HG03095 (cell line): ENCODE measurements around the gene CHMP4A.
"Not testable (repeated sequence)": the region's sequence is repeated elsewhere in the genome, so short reads cannot be mapped to it uniquely, and the experiment has no call there.

Experiments
- ATAC-seq: cut with Tn5 transposase; IDR thresholded peaks from one replicate; pipeline ENCODE4 v1.9.1; 2021; ENCODE audit warnings: moderate library complexity; ENCODE audit not compliant: unreplicated experiment

The CHMP4A gene

DNA sequence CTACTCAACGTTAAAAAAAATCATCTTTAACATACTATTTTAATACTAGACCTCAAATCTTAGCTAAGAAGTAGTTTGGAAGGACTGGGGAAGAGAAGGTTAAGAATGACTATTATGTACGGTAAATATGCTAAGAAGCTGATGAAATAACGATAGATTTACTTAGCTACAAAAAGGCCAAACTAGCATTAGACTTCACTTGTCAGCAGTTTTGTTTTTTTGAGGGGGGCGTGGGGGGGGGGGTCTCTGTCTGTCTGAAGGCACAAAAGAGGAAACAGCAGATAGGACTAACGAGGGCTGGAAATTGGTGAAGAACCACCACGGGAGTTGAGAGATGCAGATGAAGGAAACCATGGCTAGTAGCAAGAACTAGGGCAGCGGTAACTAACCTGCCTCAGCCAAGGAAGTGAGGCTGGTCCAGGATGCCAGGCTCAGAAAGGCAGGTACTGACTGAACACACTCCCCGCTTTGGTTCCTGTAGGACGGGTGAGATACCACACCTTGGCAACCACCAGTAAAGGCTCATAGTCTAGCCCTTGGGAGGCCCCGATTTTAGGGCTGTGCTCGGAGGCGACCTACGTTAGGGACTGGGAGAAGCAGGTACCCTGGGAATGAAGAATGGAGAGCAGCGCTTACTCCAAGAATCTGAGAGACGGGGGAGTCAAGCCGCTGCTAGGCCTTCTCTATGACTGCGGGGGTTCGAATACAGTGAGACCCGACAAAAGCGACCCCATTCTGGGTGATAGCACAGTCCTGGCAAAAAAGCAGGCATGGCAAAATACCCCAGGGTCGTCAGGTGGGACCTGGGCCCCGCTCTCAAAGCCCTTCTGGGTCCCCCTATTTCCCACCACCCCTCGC, 18.2 kb upstream of the CHMP4A start:
- no peak for ATAC-seq

DNA sequence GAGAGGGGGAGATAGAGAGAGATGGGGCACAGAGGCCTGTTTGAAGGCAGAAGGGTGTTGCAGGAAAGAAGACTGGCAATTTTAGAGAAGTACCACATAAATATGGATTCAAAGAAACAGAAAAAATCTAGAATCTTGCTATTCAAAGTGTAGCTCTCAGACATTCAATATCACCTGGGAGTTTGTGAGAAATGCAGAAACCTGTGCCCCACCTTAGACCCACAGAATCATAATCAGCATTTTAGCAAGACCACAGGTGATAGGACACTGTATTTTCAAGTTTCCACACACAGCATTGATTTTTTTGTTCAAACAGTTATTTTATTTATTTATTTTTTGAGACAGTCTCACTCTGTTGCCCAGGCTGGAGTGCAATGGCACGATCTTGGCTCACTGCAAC, 15.6 kb upstream of the CHMP4A start:
- no peak for ATAC-seq

DNA sequence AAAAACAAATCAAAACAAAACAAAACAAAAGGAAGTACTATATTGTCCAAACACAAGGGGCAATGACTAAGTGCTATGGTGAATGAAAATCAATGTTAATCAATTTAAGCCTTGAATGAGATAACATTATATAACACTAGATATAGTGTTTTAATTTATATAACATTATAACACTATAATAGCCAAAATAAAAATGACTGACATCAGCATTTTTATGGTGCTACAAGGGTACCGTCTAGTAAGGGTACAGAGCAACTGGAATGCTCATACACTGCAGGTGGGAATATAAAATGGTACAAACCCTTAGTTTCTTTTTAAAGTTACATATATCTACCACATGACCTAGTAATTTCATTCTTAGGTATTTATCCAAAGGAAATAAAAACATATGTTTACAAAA, 13.2 kb upstream of the CHMP4A start:
- no peak for ATAC-seq

DNA sequence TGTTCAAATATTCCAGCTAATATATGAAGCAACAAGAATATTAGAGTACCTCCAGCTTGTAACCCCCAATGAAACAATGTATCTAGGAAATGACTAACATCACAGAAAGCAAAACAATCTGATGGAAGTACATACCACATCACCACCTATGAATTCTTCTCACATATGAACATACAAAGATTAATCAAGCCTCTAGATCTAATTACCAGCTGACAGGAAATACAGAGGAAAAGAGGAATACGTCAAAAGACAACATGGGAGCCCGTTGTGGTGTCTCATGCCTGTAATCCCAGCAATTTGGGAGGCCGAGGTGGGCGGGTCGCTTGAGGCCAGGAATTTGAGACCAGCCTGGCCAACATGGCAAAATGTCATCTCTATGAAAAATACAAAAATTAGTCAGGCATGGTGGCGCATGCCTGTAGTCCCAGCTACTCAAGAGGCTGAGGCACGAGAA, 11.4 kb upstream of the CHMP4A start:
- ATAC-seq, result no peak

DNA sequence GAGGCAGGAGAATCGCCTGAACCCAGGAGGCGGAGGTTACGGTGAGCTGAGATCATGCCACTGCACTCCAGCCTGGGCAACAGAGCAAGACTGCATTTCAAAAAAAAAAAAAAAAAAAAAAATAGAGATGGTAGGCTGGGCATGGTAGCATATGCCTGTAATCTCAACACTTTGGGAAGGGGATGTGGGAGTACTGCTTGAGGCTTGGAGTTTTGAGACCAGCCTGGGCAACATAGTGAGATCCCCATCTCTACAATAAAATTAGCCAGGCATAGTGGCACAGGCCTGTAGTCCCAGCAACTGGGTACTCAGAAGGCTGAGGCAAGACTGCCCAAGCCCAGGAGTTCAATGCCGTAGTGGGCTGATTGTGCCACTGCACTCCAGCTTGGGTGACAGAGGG, 9.7 kb upstream of the CHMP4A start:
- ATAC-seq, result not testable (repeated sequence)

DNA sequence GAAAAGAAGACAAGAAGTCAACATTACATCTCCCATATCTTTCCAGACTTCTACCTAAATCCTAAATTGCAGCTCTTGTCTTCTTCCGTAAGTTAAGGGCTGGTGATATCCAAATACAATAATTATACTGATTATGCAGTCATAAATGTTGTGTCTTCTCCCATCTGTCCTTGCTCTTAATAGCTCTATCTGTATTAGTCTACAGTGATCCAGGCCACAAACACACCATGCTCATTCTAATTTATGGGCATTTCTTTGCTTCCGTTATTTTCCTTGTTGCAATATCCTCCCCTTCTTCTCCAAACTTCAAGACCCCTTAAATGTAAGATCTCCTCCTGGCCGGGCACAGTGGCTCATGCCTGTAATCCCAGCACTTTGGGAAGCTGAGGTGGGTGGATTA, 6.2 kb upstream of the CHMP4A start:
- no peak for ATAC-seq

DNA sequence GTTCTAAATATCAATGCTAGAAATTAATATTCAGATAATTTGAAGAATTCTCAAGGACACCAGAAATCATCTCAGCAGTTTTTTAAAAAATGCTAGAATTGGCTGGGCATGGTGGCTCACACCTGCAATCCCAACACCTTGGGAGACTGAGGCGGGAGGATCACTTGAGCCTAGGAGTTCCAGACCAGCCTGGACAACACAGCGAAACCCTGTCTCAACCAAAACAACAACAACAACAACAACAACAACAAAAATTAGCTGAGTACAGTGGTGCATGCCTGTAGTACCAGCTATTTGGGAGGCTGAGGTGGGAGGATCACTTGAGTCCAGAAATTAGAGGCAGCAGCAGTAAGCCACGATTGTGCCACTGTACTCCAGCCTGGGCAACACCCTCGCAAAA, 5.8 kb upstream of the CHMP4A start:
- ATAC-seq, result no peak

DNA sequence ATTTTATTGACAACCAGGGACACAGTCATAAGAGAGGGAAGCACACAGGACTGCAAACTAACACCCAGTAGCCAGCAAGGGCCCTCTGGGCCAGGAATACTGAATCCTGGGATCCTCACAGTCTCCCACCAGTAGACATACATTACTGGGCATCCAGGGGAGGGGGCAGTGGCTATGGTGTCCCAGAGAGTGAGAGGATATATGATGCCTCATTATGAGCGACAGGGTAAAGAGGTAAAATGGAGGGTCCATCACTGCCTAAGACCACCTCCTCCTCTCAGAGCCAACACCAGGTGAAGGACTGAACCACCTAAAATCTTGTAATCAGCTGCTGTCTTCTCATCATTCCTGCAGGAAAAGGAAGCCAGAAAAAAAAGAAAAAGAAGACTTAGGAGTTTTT, 3.6 kb upstream of the CHMP4A start:
- not testable (repeated sequence) for ATAC-seq

DNA sequence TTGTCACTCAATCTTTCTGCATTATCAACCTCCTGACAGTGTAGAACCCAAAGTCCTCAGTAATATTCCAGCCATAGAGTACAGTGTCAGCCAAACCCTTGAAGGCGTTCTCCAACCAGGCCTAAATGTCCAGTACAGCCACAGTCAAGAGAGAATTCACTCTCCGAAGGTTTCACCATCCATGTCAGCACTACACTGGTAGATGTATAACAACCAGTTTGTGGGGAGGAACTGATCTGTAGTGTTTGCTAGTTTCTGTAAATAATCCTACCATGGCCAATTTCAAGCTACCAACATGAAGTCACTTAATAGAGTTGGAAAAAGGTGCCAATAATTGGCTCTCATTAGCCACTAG, 3.0 kb upstream of the CHMP4A start:
- no peak for ATAC-seq

DNA sequence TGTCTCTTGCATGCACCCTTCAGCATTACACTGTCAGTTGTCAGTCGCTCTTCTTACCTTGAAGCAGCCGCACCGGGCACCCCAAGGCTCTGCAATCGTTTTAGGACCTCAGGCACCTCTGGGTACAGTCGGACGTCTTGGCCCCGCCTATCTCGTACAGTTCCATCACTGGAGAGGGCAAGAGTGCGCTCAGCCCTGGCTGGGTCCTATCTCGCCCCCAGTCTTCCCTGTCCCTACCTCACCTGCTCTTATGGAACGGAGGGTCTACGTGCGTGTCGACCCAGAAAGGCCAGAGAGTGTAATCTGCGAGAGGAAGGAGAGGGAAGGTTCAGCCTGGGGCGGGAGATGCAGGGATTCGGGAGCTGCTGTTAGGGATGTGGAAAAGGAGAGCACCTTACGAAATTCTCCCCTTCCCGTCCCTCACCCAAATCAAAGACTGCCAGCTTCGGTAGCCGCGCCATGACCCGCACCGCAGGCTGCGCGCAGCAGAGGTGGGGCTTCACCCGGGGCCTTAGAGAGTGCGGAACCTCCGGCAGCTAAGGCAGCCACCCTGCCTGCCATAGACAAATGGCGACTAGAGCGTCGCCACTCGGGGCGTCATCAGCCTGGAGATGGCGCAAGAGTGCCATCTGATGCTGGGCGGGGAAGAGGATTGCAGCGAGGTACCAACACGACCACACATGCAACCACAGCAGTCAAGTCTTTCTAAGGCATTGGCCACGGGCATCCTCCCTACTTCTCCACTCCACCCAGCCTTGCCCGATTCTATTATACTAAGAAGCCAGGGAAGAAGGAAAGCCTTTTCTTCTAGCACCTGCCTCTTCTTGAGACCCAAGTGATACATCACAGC, 2.4 kb upstream of the CHMP4A start, which contains the start of gene MDP1:
Gene MDP1 (minus strand): TSS at position 572 of the 850 bp plus-strand sequence. CDS start 111 bp downstream, at position 461.
- ATAC-seq, result peak; percentile 60

DNA sequence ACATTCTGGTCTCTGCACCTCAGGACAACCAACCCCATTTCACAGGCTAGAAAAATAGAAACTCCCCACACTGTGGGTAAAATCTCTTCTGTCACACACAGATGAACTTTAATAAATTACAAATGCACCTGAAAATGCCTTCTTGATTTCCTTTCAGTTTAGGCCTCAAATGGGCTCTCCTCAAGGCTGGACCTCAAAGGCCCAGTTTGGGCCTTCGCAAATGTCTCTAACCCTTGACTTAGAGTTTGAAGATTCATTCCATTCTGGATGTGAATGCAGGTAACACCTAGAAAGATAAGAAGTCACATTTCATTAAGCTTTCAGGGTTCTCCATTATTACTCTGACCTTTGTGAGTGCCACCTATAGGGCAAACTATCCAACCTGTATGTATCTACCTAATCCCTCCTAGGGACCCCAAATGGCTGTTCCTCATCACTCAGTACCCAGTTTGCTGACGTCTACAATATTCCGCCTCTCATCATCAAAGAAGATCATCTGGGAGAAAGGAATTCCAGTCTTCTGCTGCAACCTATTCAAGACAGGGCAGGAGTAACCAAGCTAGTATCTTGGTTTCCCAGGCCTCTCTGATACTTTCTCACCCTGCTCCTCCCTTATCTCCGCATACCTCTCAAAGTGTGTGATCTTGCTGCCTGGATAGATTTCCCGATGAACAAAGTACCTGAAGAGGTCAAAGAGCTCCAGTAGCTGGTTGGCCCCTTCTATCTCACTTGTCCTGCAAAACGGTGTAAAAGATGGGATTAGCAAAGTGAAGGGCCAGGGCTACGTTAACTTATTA, 776 bp upstream of the CHMP4A start:
- no peak for ATAC-seq

DNA sequence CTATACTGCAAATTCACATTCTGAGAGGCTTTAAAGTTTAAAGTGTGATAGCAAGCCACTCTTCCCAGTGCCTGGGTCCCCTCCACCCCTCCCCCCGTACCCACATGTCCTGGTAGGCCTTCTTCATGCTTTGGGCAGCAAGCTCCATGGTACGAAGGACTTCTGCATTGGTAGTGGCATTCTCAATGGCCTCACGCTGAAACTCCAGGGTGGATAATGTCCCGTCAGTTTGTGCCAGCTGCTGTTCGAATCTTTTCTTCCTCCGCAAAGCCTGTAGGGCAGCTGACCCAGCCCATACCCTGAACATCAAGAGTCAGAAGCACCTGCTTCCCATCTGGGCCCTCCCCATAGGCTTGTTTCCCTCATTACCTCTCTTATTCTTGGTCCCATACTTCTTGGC, 2.0 kb downstream of the CHMP4A start:
- ATAC-seq, result no peak

DNA sequence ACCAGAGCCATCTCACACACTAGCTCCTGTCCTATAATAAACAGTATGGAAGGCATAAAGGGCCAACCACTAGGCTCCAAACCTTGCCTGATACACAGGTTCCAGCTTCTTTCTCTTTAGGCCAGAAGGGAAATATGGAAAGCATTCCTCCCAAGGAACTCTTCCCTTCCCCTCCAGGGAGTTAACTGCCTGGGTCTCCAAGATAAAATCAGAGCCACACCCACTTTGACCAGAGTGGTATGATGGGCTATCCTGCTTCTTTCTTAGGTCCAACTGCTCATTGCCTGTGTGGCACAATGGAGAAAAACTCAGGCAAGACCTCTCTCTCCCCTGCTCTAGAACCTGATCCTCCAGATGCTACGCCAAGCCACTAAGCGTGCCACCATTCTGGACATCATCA, 5.7 kb downstream of the CHMP4A start:
- no peak for ATAC-seq

DNA sequence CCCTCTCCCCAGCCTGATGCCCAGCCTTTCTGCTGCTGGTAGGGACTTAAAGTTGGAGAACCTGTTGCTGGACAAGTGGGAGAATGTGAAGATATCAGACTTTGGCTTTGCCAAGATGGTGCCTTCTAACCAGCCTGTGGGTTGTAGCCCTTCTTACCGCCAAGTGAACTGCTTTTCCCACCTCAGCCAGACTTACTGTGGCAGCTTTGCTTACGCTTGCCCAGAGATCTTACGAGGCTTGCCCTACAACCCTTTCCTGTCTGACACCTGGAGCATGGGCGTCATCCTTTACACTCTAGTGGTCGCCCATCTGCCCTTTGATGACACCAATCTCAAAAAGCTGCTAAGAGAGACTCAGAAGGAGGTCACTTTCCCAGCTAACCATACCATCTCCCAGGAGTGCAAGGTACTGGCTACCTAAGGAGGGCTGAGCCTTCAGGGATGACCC, 6.2 kb downstream of the CHMP4A start:
- no peak for ATAC-seq

DNA sequence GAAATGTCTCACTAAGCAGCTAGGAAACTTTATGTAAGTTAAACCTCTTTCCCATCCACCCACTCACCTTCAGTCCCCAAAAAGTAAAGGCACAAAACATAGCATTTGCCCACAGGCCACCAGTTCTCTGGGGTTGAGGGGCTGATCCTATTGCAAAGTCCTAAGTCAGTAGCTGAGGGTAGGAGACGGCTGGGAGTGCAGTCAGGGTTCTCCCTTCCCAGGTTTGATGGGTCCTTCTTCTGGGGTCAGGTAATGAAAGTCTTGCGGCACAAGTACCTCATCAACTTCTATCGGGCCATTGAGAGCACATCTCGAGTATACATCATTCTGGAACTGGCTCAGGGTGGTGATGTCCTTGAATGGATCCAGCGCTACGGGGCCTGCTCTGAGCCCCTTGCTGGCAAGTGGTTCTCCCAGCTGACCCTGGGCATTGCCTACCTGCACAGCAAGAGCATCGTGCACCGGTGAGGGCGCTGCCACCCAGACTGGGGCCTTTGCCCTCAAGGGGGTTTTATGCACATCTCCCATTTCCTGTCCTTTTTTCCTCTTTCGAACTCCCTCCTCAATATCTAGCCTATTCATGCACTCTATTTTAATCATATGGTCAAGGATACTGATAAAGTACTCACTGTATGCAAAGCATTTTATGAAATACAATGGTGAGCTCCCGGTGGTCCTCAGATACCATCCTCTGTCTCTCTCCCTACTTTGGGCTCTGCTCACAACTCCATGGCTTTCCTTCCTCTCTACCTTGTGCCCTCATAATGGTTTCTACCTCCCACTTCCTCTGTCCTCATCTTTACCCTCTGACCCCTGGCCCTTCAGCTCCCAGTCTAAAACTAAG, 6.8 kb downstream of the CHMP4A start:
- ATAC-seq, result no peak

DNA sequence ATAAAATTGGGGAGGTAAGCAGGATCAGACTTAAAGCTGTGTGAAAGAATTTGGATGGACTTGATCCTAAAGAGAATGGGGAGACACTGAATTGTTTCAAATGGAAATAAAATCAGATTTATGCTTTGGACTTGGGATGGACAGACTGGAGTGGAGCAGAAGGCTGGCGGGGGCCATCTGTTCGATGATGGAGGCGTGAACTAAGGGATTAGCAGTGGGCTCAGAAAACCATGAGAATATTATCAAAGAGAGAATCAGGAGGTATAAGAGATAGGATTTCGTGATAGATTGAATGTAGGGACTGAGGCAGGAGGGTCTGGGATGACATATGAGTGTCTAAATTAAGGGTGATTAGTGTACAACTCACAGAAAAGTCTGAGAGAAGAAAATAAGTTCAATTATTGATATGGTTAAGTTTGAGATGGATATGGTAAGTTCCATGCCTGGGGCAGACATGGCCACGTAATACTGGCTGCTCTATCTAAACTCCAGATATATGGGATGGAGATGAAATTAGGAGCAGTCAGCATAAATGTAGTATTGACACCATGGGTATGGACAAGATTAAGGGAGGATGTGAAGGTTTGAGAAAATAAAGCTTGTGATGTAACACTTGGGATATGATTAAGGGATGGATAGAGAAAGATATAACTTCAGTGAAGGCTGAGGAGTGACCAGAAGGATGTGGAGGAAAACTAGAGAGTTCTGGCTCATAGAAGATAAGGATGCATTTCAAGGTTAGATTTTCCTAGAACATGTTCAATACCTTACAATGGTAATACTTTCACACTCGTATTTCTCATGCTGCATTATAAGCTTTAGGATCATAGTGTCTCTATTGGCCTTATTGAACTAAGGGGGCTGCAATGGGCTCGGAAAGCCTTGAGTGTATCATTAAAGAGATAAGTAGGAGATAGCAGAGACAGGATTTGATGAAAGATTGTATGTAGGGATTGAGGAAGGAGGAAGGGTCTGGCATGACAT, 8.8 kb downstream of the CHMP4A start:
- ATAC-seq, result no peak

DNA sequence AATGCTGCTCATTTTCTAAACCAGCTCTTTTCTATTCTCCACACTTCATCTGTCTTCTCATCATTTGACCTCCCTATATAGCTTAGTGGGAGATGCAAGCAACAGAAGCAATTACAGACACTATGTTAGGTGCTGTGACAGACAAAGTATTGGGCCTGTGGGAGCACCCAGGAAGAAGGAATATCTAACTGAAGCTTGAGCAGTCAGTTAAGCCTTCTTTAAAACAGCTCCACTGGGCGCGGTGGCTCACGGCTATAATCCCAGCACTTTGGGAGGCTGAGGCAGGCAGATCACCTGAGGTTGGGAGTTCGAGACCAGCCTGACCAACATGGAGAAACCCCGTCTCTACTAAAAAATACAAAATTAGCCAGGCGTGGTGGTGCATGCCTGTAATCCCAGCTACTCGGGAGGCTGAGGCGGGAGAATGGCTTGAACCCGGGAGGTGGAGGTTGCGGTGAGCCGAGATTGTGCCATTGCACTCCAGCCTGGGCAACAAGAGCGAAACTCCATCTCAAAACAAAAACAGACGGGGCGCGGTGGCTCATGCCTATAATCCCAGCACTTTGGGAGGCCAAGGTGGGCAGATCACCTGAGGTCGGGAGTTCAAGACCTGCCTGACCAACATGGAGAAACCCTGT, 9.9 kb downstream of the CHMP4A start:
- ATAC-seq, result not testable (repeated sequence)

DNA sequence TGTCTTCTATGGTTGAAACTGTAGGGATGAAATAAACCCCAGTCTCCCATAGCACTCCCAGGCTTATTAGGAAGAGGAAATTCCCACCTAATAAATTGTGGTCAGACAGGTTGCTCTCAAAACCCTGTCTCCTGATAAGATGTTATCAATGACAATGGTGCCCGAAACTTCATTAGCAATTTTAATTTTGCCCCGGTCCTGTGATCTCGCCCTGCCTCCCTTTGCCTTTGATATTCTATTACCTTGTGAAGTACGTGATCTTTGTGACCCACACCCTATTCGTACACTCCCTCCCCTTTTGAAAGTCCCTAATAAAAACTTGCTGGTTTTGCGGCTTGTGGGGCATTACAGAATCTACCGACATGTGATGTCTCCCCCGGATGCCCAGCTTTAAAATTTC, 10.8 kb downstream of the CHMP4A start:
- ATAC-seq, result not testable (repeated sequence)
